ENCODE results near the gene AGAP2. TPM values are rescaled to one million over a fixed set of nuclear protein-coding genes. Genes with fewer than 3 reads are reported as not detected.
A peak's percentile ranks its signal among the peaks of the same experiment; 100 is the strongest.
"Not testable (repeated sequence)": the region's sequence is repeated elsewhere in the genome, so short reads cannot be mapped to it uniquely, and the experiment has no call there.

AGAP2 gene
- total RNA-seq, 1 donor from 2014 or later = 28.2 TPM

GRCh38 chr12:57775044-57775443, 36.5 kb upstream of the AGAP2 start:
- no peaks in the 10 kb centered on the region for H3K27me3 Mint-ChIP-seq
- H3K4me3 Mint-ChIP-seq = no peak overlapping the region
- DNase-seq = no peak
- H3K27ac Mint-ChIP-seq = no peak overlapping the region
- peaks cover 16% of the 10 kb centered on the region for H3K4me1 Mint-ChIP-seq
- H3K9me3 Mint-ChIP-seq = no peaks in the 10 kb centered on the region
- intact Hi-C loops (cut with micrococcal nuclease) = no loop called here
- peaks cover 32% of the 10 kb centered on the region for H3K36me3 Mint-ChIP-seq (ENCODE audit: low read depth)

- H3K27ac Mint-ChIP-seq; H3K9me3 Mint-ChIP-seq; H3K27me3 Mint-ChIP-seq; intact Hi-C loops (cut with micrococcal nuclease); H3K4me3 Mint-ChIP-seq; DNase-seq: not testable (repeated sequence)
- H3K4me1 Mint-ChIP-seq = peaks cover 19% of the 10 kb centered on the region
- peaks cover 36% of the 10 kb centered on the region for H3K36me3 Mint-ChIP-seq (ENCODE audit: low read depth)
Observed at GRCh38 chr12:57774634-57775033, 36.1 kb upstream of the AGAP2 start.

GRCh38 chr12:57772429-57773322, 34.1 kb upstream of the AGAP2 start, which contains the start of gene EEF1AKMT3:
TSS of gene EEF1AKMT3 (plus strand) at chr12:57772614. CDS start at chr12:57772725, 111 bp downstream.
- DNase-seq = peak; percentile 85
- Mint-ChIP-seq H3K27ac (peak within 1 kb of the TSS; percentile 99), H3K4me1 (peaks cover 19% of the 10 kb centered on the region), H3K36me3 (ENCODE audit: low read depth) (peaks cover 49% of the 10 kb centered on the region), H3K4me3 (peak within 1 kb of the TSS; percentile 97), H3K9me3 (no peaks in the 10 kb centered on the region), H3K27me3 (no peaks in the 10 kb centered on the region)
- intact Hi-C loops (cut with micrococcal nuclease) = loop anchor here (1.0 to 2.0 kb wide), 3 partner anchors 10 to 74 kb away; partner anchors contain the start of genes CDK4, CTDSP2 and TSFM

GRCh38 chr12:57771873-57772428, 33.4 kb upstream of the AGAP2 start, which contains the start of gene METTL1:
TSS of gene METTL1 (minus strand) at chr12:57772105. CDS start at chr12:57772083, 22 bp downstream.
- Mint-ChIP-seq H3K9me3 (no peaks in the 10 kb centered on the region), H3K36me3 (ENCODE audit: low read depth) (peaks cover 47% of the 10 kb centered on the region), H3K4me1 (peaks cover 20% of the 10 kb centered on the region), H3K27me3 (no peaks in the 10 kb centered on the region), H3K27ac (peak within 1 kb of the TSS; percentile 99), H3K4me3 (peak within 1 kb of the TSS; percentile 97)
- peak; percentile 98 for DNase-seq
- intact Hi-C loops (cut with micrococcal nuclease) = loop anchor here (1.0 to 2.0 kb wide), 3 partner anchors 10 to 75 kb away; partner anchors contain the start of genes CDK4, CTDSP2 and TSFM

GRCh38 chr12:57771236-57771872, 32.8 kb upstream of the AGAP2 start:
- Mint-ChIP-seq H3K27ac (peak overlapping the region; percentile 99), H3K4me3 (peak overlapping the region; percentile 97), H3K27me3 (peaks cover 4% of the 10 kb centered on the region), H3K4me1 (peaks cover 26% of the 10 kb centered on the region), H3K9me3 (no peaks in the 10 kb centered on the region), H3K36me3 (ENCODE audit: low read depth) (peaks cover 45% of the 10 kb centered on the region)
- peak; percentile 96 for DNase-seq
- intact Hi-C loops (cut with micrococcal nuclease) = no loop called here

GRCh38 chr12:57770734-57771133, 32.2 kb upstream of the AGAP2 start:
- H3K27ac Mint-ChIP-seq = peak overlapping the region; percentile 43
- H3K9me3 Mint-ChIP-seq = no peaks in the 10 kb centered on the region
- peaks cover 7% of the 10 kb centered on the region for H3K27me3 Mint-ChIP-seq
- H3K4me3 Mint-ChIP-seq = peak overlapping the region; percentile 97
- intact Hi-C loops (cut with micrococcal nuclease) = no loop called here
- peaks cover 38% of the 10 kb centered on the region for H3K36me3 Mint-ChIP-seq (ENCODE audit: low read depth)
- DNase-seq = no peak
- H3K4me1 Mint-ChIP-seq = peaks cover 26% of the 10 kb centered on the region

GRCh38 chr12:57769594-57769993, 31.1 kb upstream of the AGAP2 start:
- peaks cover 8% of the 10 kb centered on the region for H3K27me3 Mint-ChIP-seq
- H3K9me3 Mint-ChIP-seq = no peaks in the 10 kb centered on the region
- intact Hi-C loops (cut with micrococcal nuclease) = no loop called here
- peaks cover 36% of the 10 kb centered on the region for H3K36me3 Mint-ChIP-seq (ENCODE audit: low read depth)
- no peak for DNase-seq
- H3K4me3 Mint-ChIP-seq = peak overlapping the region; percentile 27
- peaks cover 35% of the 10 kb centered on the region for H3K4me1 Mint-ChIP-seq
- no peak overlapping the region for H3K27ac Mint-ChIP-seq

- no peak for DNase-seq
- Mint-ChIP-seq H3K4me1 (peaks cover 45% of the 10 kb centered on the region), H3K27me3 (peaks cover 8% of the 10 kb centered on the region), H3K4me3 (no peak overlapping the region), H3K27ac (no peak overlapping the region), H3K36me3 (ENCODE audit: low read depth) (peaks cover 40% of the 10 kb centered on the region), H3K9me3 (no peaks in the 10 kb centered on the region)
- intact Hi-C loops (cut with micrococcal nuclease) = no loop called here
Observed at GRCh38 chr12:57767876-57768275, 29.3 kb upstream of the AGAP2 start.

- intact Hi-C loops (cut with micrococcal nuclease) = no loop called here
- Mint-ChIP-seq H3K36me3 (ENCODE audit: low read depth) (peaks cover 45% of the 10 kb centered on the region), H3K9me3 (no peaks in the 10 kb centered on the region), H3K27ac (no peak overlapping the region), H3K4me1 (peaks cover 44% of the 10 kb centered on the region), H3K27me3 (peaks cover 8% of the 10 kb centered on the region), H3K4me3 (no peak overlapping the region)
- DNase-seq = no peak
Observed at GRCh38 chr12:57767305-57767698, 28.8 kb upstream of the AGAP2 start.

- Mint-ChIP-seq H3K27me3 (peaks cover 8% of the 10 kb centered on the region), H3K36me3 (ENCODE audit: low read depth) (peaks cover 45% of the 10 kb centered on the region), H3K4me3 (peak within 1 kb of the TSS; percentile 93), H3K4me1 (peaks cover 42% of the 10 kb centered on the region), H3K9me3 (no peaks in the 10 kb centered on the region), H3K27ac (peak within 1 kb of the TSS; percentile 46)
- DNase-seq = peak; percentile 71
- intact Hi-C loops (cut with micrococcal nuclease) = no loop called here
Observed at GRCh38 chr12:57766464-57767304, 28.1 kb upstream of the AGAP2 start, which contains the start of gene CYP27B1. TSS of gene CYP27B1 (minus strand) at chr12:57767078. CDS start at chr12:57767041, 37 bp downstream.

GRCh38 chr12:57765698-57766463, 27.3 kb upstream of the AGAP2 start:
- peak; percentile 69 for DNase-seq
- peaks cover 43% of the 10 kb centered on the region for H3K36me3 Mint-ChIP-seq (ENCODE audit: low read depth)
- intact Hi-C loops (cut with micrococcal nuclease) = loop anchor here (1.0 kb wide), 1 partner anchor 10 kb away; no protein-coding TSS in a partner anchor
- peak overlapping the region; percentile 93 for H3K4me3 Mint-ChIP-seq
- H3K27ac Mint-ChIP-seq = peak overlapping the region; percentile 85
- H3K27me3 Mint-ChIP-seq = peaks cover 8% of the 10 kb centered on the region
- H3K9me3 Mint-ChIP-seq = no peaks in the 10 kb centered on the region
- H3K4me1 Mint-ChIP-seq = peaks cover 38% of the 10 kb centered on the region

GRCh38 chr12:57765003-57765697, 26.6 kb upstream of the AGAP2 start:
- H3K9me3 Mint-ChIP-seq = no peaks in the 10 kb centered on the region
- H3K27ac Mint-ChIP-seq = peak overlapping the region; percentile 85
- DNase-seq = peak; percentile 88
- intact Hi-C loops (cut with micrococcal nuclease) = loop anchor here (1.0 kb wide), 1 partner anchor 9 kb away; no protein-coding TSS in a partner anchor
- H3K4me1 Mint-ChIP-seq = peaks cover 36% of the 10 kb centered on the region
- peaks cover 41% of the 10 kb centered on the region for H3K36me3 Mint-ChIP-seq (ENCODE audit: low read depth)
- H3K27me3 Mint-ChIP-seq = peaks cover 8% of the 10 kb centered on the region
- peak overlapping the region; percentile 93 for H3K4me3 Mint-ChIP-seq

All from activated CD4-positive, alpha-beta T cell treated with anti-CD3 and anti-CD28 coated beads, Interleukin-2, amount 10 ng/mL, durations not matched to agents 24 days and 14 days (primary cell).